Body of pancreas (tissue), 4 donors: ENCODE results near the gene MYCL.

Source experiments
- POLR2A ChIP-seq, 3 donors: fragments of 450-650 bp; IDR thresholded peaks; one replicate each; pipeline ENCODE4 v1.6.1; 2016; ENCODE audit warnings: antibody characterized with exemption in 3 of 3, mild to moderate bottlenecking in 2 of 3
- TF ChIP-seq, protein P1 (sequence below), 7 experiments: fragments of 450-650 bp in 4 of 7; fragments of 200-600 bp in 3 of 7; sonication (generic) in 3 of 7; IDR thresholded peaks; one replicate each; pipeline ENCODE4 v1.5.1; 2016 to 2019; ENCODE audit warnings: antibody characterized with exemption in 7 of 7

DNA sequence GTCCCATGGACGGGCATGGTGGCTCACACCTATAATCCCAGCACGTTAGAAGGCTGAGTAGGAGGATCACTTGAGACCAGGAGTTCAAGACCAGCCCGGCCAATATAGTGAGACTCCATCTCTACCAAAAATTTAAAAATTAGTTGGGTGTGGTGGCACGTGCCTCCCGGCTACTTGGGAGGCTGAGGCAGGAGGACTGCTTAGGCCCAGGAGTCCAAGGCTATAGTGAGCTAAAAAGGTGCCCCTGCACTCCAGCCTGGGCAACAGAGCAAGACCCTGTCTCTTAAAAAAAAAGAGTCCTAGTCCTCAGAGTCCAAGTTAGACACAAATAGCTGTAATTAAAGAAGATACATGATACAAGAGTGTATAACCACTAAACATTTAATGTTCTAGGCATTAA is 38.5 kb downstream of the MYCL start:
- TF ChIP-seq POLR2A (IDR thresholded peaks at IDR 0.05), result no peak
- TF ChIP-seq, protein P1, sequence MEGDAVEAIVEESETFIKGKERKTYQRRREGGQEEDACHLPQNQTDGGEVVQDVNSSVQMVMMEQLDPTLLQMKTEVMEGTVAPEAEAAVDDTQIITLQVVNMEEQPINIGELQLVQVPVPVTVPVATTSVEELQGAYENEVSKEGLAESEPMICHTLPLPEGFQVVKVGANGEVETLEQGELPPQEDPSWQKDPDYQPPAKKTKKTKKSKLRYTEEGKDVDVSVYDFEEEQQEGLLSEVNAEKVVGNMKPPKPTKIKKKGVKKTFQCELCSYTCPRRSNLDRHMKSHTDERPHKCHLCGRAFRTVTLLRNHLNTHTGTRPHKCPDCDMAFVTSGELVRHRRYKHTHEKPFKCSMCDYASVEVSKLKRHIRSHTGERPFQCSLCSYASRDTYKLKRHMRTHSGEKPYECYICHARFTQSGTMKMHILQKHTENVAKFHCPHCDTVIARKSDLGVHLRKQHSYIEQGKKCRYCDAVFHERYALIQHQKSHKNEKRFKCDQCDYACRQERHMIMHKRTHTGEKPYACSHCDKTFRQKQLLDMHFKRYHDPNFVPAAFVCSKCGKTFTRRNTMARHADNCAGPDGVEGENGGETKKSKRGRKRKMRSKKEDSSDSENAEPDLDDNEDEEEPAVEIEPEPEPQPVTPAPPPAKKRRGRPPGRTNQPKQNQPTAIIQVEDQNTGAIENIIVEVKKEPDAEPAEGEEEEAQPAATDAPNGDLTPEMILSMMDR (IDR thresholded peaks at IDR 0.05), result no peak
